GM19025 (cell line): ENCODE measurements around the gene ZNF581.

Experiments
- ATAC-seq: cut with Tn5 transposase; IDR thresholded peaks from one replicate; pipeline ENCODE4 v1.9.1; 2021; ENCODE audit warnings: mild to moderate bottlenecking, low read depth, moderate library complexity; ENCODE audit not compliant: unreplicated experiment

Gene ZNF581

DNA sequence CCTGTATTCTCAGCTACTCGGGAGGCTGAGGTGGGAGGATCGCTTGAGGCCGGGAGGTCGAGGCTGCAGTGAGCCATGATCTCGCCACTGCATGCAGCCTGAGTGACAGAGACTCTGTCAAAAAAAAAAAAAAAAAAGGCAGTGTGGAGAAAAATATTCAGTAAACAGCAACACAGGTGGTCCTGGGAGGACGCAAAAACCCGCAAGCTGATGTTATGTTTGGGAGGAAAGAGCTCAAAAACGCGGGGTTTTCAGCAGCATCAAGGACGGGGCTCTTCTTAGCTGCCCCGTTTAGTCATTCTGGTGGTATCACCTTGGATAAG lies 18.5 kb upstream of the ZNF581 start:
- no peak for ATAC-seq

GRCh38 chr19:55626350-55626749 lies 17.1 kb upstream of the ZNF581 start:
- no peak for ATAC-seq

- ATAC-seq: no peak
Observed at GRCh38 chr19:55632463-55632834, 11.0 kb upstream of the ZNF581 start.

DNA sequence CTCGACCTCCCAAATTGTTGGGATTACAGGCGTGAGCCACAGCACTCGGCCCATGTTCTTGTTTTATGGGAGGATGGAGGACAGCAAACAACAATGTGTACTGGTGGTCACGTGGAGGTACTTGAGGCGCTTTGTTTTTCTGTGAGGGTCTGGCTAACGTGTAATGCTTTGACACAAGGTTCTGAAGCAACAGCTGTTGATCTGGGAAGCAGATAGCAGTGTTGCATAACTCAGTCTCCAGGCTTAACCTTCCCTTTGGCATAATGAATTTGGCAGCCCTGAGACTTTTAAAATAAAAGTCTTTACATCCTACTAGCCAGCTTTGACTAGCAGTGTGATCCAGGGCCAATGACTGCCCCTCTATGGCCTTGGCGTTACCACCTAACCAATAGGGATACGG lies 9.6 kb upstream of the ZNF581 start:
- ATAC-seq: no peak

DNA sequence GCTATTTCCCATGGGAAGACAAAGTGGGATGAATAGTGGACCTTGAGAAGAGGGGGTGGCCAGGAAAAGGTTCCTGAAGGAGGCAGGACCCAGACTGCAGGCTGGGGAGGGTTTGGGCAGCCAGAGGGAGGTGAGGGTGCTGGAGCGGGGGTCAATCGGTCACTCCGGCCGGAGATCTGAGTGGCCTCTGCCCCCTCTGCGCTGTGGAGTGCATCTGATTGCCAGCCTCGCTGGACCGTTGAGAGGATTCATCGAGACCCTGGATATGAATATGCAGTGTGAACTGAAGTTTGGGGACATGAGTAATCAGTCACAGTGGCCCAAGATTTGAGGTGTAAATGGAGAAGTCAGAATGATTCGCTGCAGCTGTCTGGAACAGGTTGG lies 8.1 kb upstream of the ZNF581 start:
- ATAC-seq: no peak

GRCh38 chr19:55635856-55636440 lies 7.5 kb upstream of the ZNF581 start:
- ATAC-seq: no peak

GRCh38 chr19:55636723-55637122 lies 6.7 kb upstream of the ZNF581 start:
- no peak for ATAC-seq

GRCh38 chr19:55637534-55637933 lies 5.9 kb upstream of the ZNF581 start:
- ATAC-seq: no peak

DNA sequence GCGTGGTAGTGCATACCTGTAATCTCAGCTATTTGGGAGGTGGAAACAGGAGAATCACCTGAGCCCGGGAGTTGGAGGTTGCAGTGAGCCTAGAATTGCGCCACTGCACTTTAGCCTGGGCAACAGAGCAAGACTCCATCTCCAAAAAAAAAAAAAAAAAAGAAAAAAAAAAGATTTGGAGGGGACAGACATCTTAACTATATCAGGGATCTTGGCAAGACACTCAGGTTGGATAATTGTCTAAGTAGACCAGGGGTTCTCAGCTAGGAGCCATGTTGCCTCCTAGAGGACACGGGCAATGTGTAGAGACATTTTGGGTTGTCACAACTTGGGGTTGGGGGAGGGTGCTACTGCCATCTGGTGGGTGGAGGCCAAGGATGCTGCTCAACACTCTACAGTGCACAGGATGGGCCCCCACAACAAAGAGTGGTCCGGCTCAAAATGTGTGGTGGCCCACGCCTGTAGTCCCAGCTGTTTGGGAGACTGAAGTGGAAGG lies 4.5 kb upstream of the ZNF581 start:
- ATAC-seq: no peak

GRCh38 chr19:55640043-55640576 lies 3.3 kb upstream of the ZNF581 start:
- no peak for ATAC-seq

DNA sequence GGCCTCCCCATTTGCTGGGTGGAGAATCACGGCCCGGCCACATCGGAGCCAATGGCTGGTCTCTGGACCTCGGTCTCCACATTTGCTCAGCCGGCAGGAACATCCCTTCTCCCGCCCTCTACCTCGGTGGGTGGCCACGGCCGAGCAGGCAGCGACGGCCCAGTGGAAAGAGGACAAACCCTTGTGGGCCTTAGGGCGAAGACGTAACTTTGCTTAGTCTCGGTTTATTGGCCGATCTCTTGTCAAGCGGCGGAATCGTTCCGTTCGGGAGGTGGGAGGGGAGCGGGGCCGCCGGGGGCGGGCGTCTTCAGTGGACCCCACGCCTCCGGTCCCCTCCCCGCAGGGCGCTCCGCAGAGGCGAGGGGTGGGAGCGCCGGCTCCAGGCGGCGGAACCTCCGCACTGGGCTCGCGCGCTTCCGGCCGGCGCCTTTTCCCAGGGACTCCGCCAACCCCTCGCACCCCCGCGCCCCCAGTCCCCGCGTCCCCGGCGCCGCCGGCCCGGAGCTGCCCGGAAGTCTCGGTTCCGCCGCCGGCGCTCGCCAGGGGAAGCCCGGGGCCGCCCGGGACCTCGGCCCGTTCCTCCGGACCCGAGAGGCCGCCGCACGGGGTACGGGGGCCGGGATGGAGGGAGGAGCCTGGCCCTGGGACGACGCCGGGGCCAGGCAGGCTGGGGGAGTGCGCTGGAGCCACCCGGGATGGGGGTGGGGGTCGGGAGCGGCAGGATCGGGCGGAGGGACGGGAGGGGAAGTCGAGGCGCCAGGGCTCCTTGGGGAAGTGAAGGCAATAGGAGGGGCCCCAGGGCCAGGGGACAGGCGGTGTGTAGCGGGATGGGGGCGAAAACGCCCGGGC lies 2.6 kb upstream of the ZNF581 start, which contains the start of gene ZNF580:
TSS of gene ZNF580 (plus strand) at position 426 of the 849 bp plus-strand sequence. CDS start 1,507 bp downstream, outside the sequence.
- ATAC-seq: peak; percentile 32

DNA sequence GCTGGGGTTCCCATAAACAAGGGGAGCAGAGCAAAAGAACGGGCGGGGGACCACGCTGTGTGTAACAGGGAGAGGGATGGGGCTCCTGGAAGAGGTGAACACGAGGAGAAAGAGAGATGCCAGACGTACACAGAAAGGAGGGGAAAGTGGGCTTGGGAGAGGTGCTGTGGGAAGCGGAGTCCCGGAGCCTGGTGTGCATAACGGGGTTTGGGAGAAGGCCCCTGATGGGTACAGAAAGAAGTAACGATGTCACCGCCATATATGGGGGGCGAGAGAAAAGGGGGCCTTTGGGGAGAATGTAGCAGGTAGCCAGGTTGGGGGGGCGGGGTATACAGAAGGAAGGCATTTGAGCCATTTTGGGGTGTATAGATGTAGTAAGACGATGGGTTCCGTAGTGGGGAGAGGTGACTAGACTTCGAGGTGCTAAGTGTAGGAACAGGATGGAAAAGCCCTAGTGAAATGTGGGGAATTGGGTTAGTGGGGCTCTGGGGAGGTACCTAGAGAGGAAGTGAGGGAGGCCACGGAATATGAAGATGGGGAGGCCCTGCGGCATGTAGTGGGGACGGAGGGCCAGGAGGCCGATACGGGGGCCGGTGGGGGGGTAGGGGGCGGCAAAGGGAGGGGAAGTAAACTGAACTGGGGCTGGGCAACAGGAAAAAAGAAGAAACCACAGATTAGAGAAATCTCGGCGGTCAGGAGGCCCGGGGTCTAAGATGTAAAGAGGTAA lies 1.9 kb upstream of the ZNF581 start:
- no peak for ATAC-seq

DNA sequence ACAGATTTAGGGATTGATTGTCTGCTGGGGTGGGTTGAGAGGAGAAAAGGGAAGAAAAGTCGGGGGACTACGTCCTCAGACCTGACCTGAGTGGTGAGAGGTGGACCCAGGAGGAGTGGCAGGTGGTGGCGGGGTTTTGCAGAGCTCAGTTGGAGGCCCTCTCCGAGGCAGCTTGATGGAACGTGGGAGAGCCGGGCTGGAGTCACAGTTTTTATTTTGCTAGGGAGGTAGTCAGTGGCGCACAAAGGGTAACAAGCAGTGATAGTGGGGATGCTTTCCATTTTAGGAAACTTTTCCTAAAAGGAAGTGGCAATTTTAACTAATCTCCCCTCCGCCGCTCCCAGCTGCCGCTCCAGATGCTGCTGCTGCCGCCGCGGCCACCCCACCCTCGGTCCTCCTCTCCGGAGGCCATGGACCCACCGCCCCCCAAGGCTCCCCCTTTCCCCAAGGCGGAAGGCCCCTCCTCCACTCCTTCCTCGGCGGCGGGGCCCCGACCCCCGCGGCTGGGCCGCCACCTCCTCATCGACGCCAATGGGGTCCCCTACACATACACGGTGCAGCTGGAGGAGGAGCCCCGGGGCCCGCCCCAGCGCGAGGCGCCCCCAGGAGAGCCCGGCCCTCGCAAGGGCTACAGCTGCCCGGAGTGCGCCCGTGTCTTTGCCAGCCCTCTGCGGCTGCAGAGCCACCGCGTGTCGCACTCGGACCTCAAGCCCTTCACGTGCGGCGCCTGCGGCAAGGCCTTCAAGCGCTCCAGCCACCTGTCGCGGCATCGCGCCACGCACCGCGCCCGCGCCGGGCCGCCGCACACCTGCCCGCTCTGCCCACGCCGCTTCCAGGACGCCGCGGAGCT lies 1.1 kb upstream of the ZNF581 start:
- no peak for ATAC-seq

DNA sequence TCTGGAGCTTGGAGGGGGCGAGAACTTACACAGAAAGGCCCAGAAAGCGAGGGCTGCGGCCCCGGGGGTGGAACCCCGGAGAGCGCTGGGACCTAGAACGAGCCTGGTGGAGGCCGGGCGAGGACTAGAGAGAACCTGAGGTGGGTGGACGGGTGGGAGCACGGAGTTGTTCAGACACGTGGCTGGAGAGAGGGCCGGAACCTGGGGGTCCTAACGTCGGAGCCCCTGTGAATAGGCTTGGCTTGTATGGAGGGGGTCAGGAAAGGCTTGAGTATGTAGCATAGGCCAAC lies 383 bp downstream of the ZNF581 start:
- ATAC-seq: no peak

DNA sequence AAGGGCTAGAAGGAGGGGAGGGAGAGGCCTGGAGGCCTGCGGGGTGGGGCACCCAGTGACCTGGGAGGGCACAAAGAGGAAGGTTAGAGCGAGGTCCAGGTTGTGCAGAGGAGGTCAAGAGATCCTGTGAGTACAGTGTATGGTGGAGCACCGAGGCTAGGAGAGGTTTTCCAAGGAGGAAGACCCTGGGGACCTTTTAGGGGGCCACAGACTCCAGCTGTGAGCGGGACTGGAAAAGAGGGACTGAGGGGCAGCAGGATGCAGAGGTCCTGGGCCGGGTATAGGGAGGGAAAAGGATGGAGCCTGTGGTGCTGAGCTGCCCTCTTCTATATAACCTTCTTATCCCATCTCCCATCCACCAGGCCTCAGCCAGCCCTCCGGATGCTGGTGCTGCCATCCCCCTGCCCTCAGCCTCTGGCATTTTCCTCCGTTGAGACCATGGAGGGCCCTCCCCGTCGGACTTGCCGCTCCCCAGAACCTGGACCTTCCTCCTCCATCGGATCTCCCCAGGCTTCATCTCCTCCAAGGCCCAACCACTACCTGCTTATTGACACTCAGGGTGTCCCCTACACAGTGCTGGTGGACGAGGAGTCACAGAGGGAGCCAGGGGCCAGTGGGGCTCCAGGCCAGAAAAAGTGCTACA lies 863 bp downstream of the ZNF581 start:
- ATAC-seq: no peak

- no peak for ATAC-seq
Observed at GRCh38 chr19:55644842-55645511, 1.5 kb downstream of the ZNF581 start.

- no peak for ATAC-seq
Observed at GRCh38 chr19:55645512-55645881, 2.0 kb downstream of the ZNF581 start.

DNA sequence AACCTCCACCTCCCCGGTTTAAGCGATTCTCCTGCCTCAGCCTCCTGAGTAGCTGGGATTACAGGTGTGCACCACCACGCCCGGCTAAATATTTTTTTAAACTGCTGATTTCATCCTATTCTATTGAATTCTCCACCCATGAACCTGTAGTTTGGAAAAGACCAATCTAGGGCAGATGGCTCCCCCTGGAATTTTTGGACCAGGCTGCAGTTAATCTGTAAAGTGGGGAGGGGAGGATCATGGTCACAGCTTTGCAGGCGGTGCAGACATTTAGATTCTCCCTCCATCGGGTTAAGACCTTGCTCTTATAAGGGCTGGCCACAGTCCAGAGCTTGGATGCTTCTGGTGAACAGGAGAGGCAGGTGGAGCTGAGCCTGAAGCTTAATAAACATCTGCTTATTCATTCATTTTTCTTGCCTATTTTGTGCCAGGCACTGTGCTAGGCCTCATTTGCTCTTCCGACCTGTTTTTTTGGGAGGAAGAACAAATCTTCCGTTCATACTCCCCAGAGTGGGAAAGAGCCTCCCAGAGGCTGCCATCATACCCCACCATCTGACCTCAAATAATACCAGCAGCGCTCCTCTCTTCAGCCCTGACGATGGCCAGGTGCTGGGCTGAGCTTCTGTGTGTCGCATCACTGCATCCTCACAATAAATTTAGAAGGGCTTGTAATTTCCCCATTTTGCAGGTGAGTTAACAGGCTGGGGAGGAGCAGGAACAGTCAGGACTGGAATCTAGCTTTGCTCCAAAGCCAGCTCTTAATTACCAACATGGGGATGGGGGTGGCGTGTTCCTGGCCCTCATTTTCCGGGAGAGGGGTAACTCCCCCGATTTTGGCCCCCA lies 3.7 kb downstream of the ZNF581 start:
- ATAC-seq: no peak
